Measurements from ENCODE around the gene ZNF410. TPM values are rescaled to one million over a fixed set of nuclear protein-coding genes. Genes with fewer than 3 reads are reported as not detected.
A peak's percentile ranks its signal among the peaks of the same experiment; 100 is the strongest.
"Not testable (repeated sequence)": the region's sequence is repeated elsewhere in the genome, so short reads cannot be mapped to it uniquely, and the experiment has no call there.

ZNF410 gene, protein sequence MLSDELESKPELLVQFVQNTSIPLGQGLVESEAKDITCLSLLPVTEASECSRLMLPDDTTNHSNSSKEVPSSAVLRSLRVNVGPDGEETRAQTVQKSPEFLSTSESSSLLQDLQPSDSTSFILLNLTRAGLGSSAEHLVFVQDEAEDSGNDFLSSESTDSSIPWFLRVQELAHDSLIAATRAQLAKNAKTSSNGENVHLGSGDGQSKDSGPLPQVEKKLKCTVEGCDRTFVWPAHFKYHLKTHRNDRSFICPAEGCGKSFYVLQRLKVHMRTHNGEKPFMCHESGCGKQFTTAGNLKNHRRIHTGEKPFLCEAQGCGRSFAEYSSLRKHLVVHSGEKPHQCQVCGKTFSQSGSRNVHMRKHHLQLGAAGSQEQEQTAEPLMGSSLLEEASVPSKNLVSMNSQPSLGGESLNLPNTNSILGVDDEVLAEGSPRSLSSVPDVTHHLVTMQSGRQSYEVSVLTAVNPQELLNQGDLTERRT
- 39.2 and 45.0 TPM in 2 replicates for total RNA-seq
- 18.8 and 21.8 TPM in 2 replicates for polyA plus RNA-seq
- 27.1 and 27.9 TPM in 2 replicates for polyA plus RNA-seq (2011; cell fraction: cytosol; rRNA removed)
- 46.2 and 46.3 TPM in 2 replicates for polyA plus RNA-seq (2011; cell fraction: nucleus; rRNA removed)
- 21.4 and 26.7 TPM in 2 replicates for polyA plus RNA-seq (2012)
- polyA minus RNA-seq = 35.4 and 48.5 TPM in 2 replicates
- polyA minus RNA-seq (2011; cell fraction: cytosol; rRNA and poly(A)+ RNA removed) = 21.3 TPM
- 44.3 and 62.1 TPM in 2 replicates for polyA minus RNA-seq (2011; cell fraction: nucleus; rRNA and poly(A)+ RNA removed)
- percentile 83 among the genes with signal in this experiment for Bru-seq, nascent RNA
- percentile 69 among the genes with signal in this experiment for BruChase-seq, experiment 1, labeled RNA remaining after a 6-hour chase
- percentile 68 among the genes with signal in this experiment for BruChase-seq, experiment 2, labeled RNA remaining after a 2-hour chase
- long read RNA-seq, transcript ZNF410-211 (12 exons, 2,601 nt) = major isoform, 70 of 127 reads
- long read RNA-seq, transcript ZNF410-201 (11 exons, 2,293 nt) = minor isoform, 21 of 127 reads
- long read RNA-seq, partial matches to known transcripts = 5 of 127 reads
- long read RNA-seq, other reads (novel, unspliced or antisense) = 28 of 127 reads

DNA sequence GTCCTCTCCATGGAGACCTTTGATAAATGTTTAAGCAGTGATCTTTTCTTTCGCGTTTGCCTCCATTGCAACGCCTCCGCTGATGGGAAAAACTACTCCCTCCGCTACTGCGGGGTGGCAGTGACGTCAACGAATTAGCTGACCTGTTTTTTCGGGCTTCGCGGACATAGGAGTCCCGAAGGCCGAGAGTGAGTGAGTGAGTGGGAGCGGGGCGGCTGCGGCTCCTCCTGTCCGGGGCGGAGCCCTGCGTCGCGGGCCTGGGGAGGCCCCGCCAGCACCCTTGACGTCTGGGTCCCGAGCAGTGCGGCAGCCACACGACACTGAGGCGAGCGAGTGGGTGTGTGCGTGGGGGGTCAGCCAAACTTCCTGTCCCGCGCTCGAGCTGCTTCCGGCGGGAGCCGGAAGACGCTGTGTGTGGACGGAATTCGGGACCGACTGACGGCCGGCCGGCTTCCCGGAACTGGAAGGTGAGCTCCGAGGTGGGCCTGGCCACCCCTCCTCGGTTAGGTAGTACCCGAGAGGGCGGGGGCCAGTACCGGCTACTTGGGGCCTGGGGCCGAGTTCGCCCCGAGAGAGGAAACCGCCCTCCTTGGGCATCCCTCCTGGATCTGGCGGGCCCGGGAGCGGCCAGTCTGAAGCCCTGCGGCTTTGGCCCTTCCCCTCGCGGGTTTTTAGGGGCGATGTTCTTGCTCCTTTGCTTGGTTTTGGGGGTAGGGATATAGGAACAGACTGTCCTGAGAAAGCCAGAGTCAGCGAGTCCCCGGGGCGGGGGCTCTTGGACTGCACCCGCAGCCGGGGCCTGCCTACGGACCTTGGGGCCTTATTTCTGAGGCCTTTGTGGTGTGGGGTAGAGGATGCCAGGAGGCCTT is at the start of gene ZNF410:
ZNF410 (plus strand) TSS at position 411 of the 869 bp plus-strand sequence. CDS start 5,317 bp downstream, outside the sequence.
- Histone ChIP-seq H3K4me3 (replicated peaks in 1 of 3; ENCODE audit: insufficient read depth in 1 of 3, low read depth in 1 of 3, low read length in 3 of 3) (peak within 1 kb of the TSS; percentile 60 to 87 (median 73)), H3K79me2 (ENCODE audit: control insufficient read depth, insufficient read depth, low read length) (peaks cover 60% of the 10 kb centered on the region), H2AFZ (ENCODE audit: low read depth, low read length) (peak within 1 kb of the TSS; percentile 88), H3K4me2 (ENCODE audit: insufficient read depth, low read length) (peak within 1 kb of the TSS; percentile 79), H4K20me1 (replicated peaks; ENCODE audit: control insufficient read depth, extremely low read depth, insufficient read depth, low read length) (no peaks in the 10 kb centered on the region), H3K27me3 (ENCODE audit: control insufficient read depth in 2 of 2, insufficient read depth in 2 of 2, low read length in 2 of 2) (no peaks in the 10 kb centered on the region), H3K9me3 (replicated peaks; ENCODE audit: control insufficient read depth, insufficient read depth, low read length) (no peaks in the 10 kb centered on the region), H3K27ac (ENCODE audit: insufficient read depth, low read depth, low read length) (peak within 1 kb of the TSS; percentile 90), H3K9ac (replicated peaks; ENCODE audit: extremely low read depth, insufficient read depth, low read length) (peak within 1 kb of the TSS; percentile 85), H3K4me1 (ENCODE audit: control insufficient read depth, extremely low read depth, insufficient read depth, low read length) (peaks cover 18% of the 10 kb centered on the region), H3K36me3 (ENCODE audit: control insufficient read depth in 2 of 2, extremely low read depth in 1 of 2, insufficient read depth in 2 of 2, low read length in 2 of 2) (no peaks in the 10 kb centered on the region), H3K9me1 (replicated peaks; ENCODE audit: control insufficient read depth, extremely low read depth, insufficient read depth, low read length) (no peaks in the 10 kb centered on the region)
- TF ChIP-seq MYC (IDR thresholded peaks at IDR 0.05; ENCODE audit: low read depth, low read length) (peak; percentile 54), POLR2A (IDR thresholded peaks at IDR 0.05; ENCODE audit: low read depth, low read length) (peak; percentile 45), FOS (IDR thresholded peaks at IDR 0.05; ENCODE audit: borderline replicate concordance, insufficient read depth, low read length) (peak; percentile 20), GATA2 (IDR thresholded peaks at IDR 0.05; ENCODE audit: insufficient read depth, insufficient read length, low read depth, low read length) (no peak), JUN (IDR thresholded peaks at IDR 0.05; ENCODE audit: borderline replicate concordance, insufficient read depth, insufficient read length, low read depth) (peak; percentile 18), POLR2AphosphoS5 (IDR thresholded peaks at IDR 0.05; ENCODE audit: insufficient read depth, low read depth, low read length) (peak; percentile 94)
- TF ChIP-seq, protein P1, sequence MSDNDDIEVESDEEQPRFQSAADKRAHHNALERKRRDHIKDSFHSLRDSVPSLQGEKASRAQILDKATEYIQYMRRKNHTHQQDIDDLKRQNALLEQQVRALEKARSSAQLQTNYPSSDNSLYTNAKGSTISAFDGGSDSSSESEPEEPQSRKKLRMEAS (IDR thresholded peaks at IDR 0.05; ENCODE audit: insufficient read depth, insufficient read length) = no peak
- dilution Hi-C loops (cut with MboI; ENCODE audit: extremely low pct_ligation_motif_present, low sequenced_read_pairs) = no loop called here
- BruUV-seq (replicated peaks) = TSS peak; percentile 60
- peak; percentile 82 for FAIRE-seq
- ChIA-PET CTCF (interaction anchor here (0.5 to 2.8 kb wide), 6 partner anchors 35 to 253 kb away, joined by 3 to 22 read pairs (median 4); partner anchors contain the start of gene PTGR2), POLR2A (interaction anchor here (1.2 to 1.6 kb wide), 3 partner anchors 35 to 162 kb away, joined by 3 to 4 read pairs (median 3); partner anchors contain the start of genes COQ6, FAM161B and PTGR2)
- peak; percentile 93 for DNase-seq (ENCODE audit: low read depth, low spot score)
- intact Hi-C loops (cut with micrococcal nuclease) = loop anchor here (1.0 to 2.0 kb wide), 4 partner anchors 34 to 158 kb away; no protein-coding TSS in a partner anchor

GRCh38 chr14:73838293-73839034 is 48.2 kb upstream of the ZNF410 start:
- H4K20me1 ChIP-seq (replicated peaks; ENCODE audit: control insufficient read depth, extremely low read depth, insufficient read depth, low read length); H3K27me3 ChIP-seq (ENCODE audit: control insufficient read depth in 2 of 2, insufficient read depth in 2 of 2, low read length in 2 of 2); H3K9ac ChIP-seq (replicated peaks; ENCODE audit: extremely low read depth, insufficient read depth, low read length); H3K9me1 ChIP-seq (replicated peaks; ENCODE audit: control insufficient read depth, extremely low read depth, insufficient read depth, low read length); intact Hi-C loops (cut with micrococcal nuclease); BruUV-seq (replicated peaks); H3K4me1 ChIP-seq (ENCODE audit: control insufficient read depth, extremely low read depth, insufficient read depth, low read length); H2AFZ ChIP-seq (ENCODE audit: low read depth, low read length); H3K4me3 ChIP-seq (replicated peaks in 1 of 3; ENCODE audit: insufficient read depth in 1 of 3, low read depth in 1 of 3, low read length in 3 of 3); dilution Hi-C loops (cut with MboI; ENCODE audit: extremely low pct_ligation_motif_present, low sequenced_read_pairs); FAIRE-seq; DNase-seq (ENCODE audit: low read depth, low spot score); H3K36me3 ChIP-seq (ENCODE audit: control insufficient read depth in 2 of 2, extremely low read depth in 1 of 2, insufficient read depth in 2 of 2, low read length in 2 of 2); H3K27ac ChIP-seq (ENCODE audit: insufficient read depth, low read depth, low read length); H3K4me2 ChIP-seq (ENCODE audit: insufficient read depth, low read length); H3K79me2 ChIP-seq (ENCODE audit: control insufficient read depth, insufficient read depth, low read length); H3K9me3 ChIP-seq (replicated peaks; ENCODE audit: control insufficient read depth, insufficient read depth, low read length): not testable (repeated sequence)
- ChIA-PET CTCF (interaction anchor here (0.9 to 2.1 kb wide), 3 partner anchors 12 to 14 kb away, joined by 3 to 9 read pairs (median 3); partner anchors contain the start of gene PTGR2), POLR2A (interaction anchor here (0.6 kb wide), 1 partner anchor 9 kb away, joined by 3 read pairs; no protein-coding TSS in a partner anchor)

All from endothelial cell of umbilical vein (primary cell).